Mesendoderm (in vitro differentiated cells): ENCODE results near the gene PCYT1B.

Experiments used
- DNase-seq: peaks from one replicate; pipeline ENCODE4 v3.0.0; 2013
- H2AK5ac ChIP-seq: 2 replicates; pipeline ENCODE4 v1.6.1; 2013; ENCODE audit warnings: low read length, inconsistent platforms
- H2BK120ac ChIP-seq: 2 replicates; pipeline ENCODE4 v1.6.1; 2013; ENCODE audit warnings: low read depth, mild to moderate bottlenecking, low read length, moderate library complexity, mixed read lengths
- H2BK15ac ChIP-seq: replicated peaks from 2 replicates; pipeline ENCODE4 v1.6.1; 2013; ENCODE audit warnings: low read depth, mild to moderate bottlenecking, moderate library complexity
- H2BK5ac ChIP-seq: 2 replicates; pipeline ENCODE4 v1.6.1; 2013; ENCODE audit warnings: low read length, inconsistent platforms
- H3K18ac ChIP-seq: 2 replicates; pipeline ENCODE4 v1.6.1; 2013; ENCODE audit warnings: mild to moderate bottlenecking, low read length, mixed read lengths
- H3K23ac ChIP-seq: one replicate; pipeline ENCODE4 v1.6.1; 2013; ENCODE audit warnings: low read length
- H3K27ac ChIP-seq: 2 replicates; pipeline ENCODE4 v1.5.1; 2013; ENCODE audit warnings: low read depth, mild to moderate bottlenecking, inconsistent platforms, low read length, moderate library complexity
- H3K27me3 ChIP-seq: 2 replicates; pipeline ENCODE4 v1.6.1; 2013; ENCODE audit warnings: low read length, control low read depth, mild to moderate bottlenecking, inconsistent platforms; ENCODE audit not compliant: insufficient read depth, poor library complexity
- H3K36me3 ChIP-seq: 2 replicates; pipeline ENCODE4 v1.6.1; 2013; ENCODE audit warnings: low read length, inconsistent platforms; ENCODE audit not compliant: control insufficient read depth, insufficient read depth
- H3K4ac ChIP-seq: one replicate; pipeline ENCODE4 v1.6.1; 2013; ENCODE audit warnings: low read depth, mild to moderate bottlenecking, low read length, moderate library complexity
- H3K4me1 ChIP-seq: 2 replicates; pipeline ENCODE4 v1.6.1; 2013; ENCODE audit warnings: low read depth, low read length, inconsistent platforms; ENCODE audit not compliant: control insufficient read depth
- H3K4me2 ChIP-seq: 2 replicates; pipeline ENCODE4 v1.6.1; 2013; ENCODE audit warnings: low read length
- H3K4me3 ChIP-seq: 2 replicates; pipeline ENCODE4 v1.5.1; 2013; ENCODE audit warnings: mild to moderate bottlenecking, low read length
- H3K56ac ChIP-seq: one replicate; pipeline ENCODE4 v1.6.1; 2013; ENCODE audit warnings: low read length
- H3K79me1 ChIP-seq: 2 replicates; pipeline ENCODE4 v1.6.1; 2013; ENCODE audit warnings: low read length, inconsistent platforms
- H3K79me2 ChIP-seq: 2 replicates; pipeline ENCODE4 v1.6.1; 2013; ENCODE audit warnings: mild to moderate bottlenecking, low read length; ENCODE audit not compliant: control insufficient read depth, insufficient read depth
- H3K9ac ChIP-seq: 2 replicates; pipeline ENCODE4 v1.6.1; 2013; ENCODE audit warnings: low read length, inconsistent platforms
- H4K5ac ChIP-seq: one replicate; pipeline ENCODE4 v1.6.1; 2013; ENCODE audit warnings: low read length
- H4K8ac ChIP-seq: one replicate; pipeline ENCODE4 v1.6.1; 2013; ENCODE audit warnings: low read depth, mild to moderate bottlenecking, control low read depth, low read length, moderate library complexity
- WGBS: extraction: QIAGEN DNeasy Blood & Tissue Kit; methylation state at CpG from one replicate; pipeline ENCODE4 v1.1.7; 2013; ENCODE audit warnings: low lambda C conversion rate, missing lambda C conversion rate; ENCODE audit not compliant: insufficient coverage; ENCODE audit errors: extremely low coverage; 5-methylcytosine and 5-hydroxymethylcytosine counted together

PCYT1B gene

GRCh38 chrX:24668111-24668510, 21.0 kb upstream of the PCYT1B start:
- no peak overlapping the region for H2BK5ac ChIP-seq
- H4K5ac ChIP-seq: no peak overlapping the region
- no peak overlapping the region for H3K4me2 ChIP-seq
- no peak overlapping the region for H3K56ac ChIP-seq
- H3K23ac ChIP-seq: no peak overlapping the region
- H3K4me3 ChIP-seq: no peak overlapping the region
- no peak overlapping the region for H2AK5ac ChIP-seq
- H3K27ac ChIP-seq: no peak overlapping the region
- no peak overlapping the region for H4K8ac ChIP-seq
- H3K36me3 ChIP-seq: no peaks in the 10 kb centered on the region
- no peaks in the 10 kb centered on the region for H3K27me3 ChIP-seq
- H2BK15ac ChIP-seq: no peak overlapping the region
- H3K9ac ChIP-seq: no peak overlapping the region
- DNase-seq: peak; percentile 75
- no CpG with 5 or more reads among the region's 3 CpGs for WGBS
- H3K79me1 ChIP-seq: no peaks in the 10 kb centered on the region
- H3K18ac ChIP-seq: no peak overlapping the region
- H2BK120ac ChIP-seq: no peak overlapping the region
- H3K4me1 ChIP-seq: no peaks in the 10 kb centered on the region
- H3K4ac ChIP-seq: no peak overlapping the region
- H3K79me2 ChIP-seq: no peaks in the 10 kb centered on the region

DNA sequence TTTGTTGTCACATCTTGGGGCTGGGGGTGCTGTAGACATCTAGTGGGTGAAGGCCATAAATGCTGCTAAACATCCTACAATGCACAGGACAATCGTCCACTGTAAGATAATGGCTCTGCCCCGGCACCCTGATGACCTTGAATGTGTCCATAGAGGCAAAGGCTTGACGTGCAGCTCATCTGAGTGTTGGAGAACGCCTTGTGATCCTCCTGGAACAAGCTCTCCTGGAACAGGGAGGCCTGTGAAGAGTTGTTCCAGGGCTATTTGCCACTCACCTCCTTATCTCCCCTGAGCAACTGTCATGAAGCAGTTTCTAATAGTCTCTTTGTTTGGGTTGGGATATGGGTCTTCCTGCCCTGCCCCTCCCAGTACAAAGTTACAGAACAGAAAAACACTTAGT, 15.2 kb upstream of the PCYT1B start:
- Histone ChIP-seq H3K4me3 (no peak overlapping the region), H3K9ac (no peak overlapping the region), H3K4ac (no peak overlapping the region), H3K27me3 (no peaks in the 10 kb centered on the region), H2BK15ac (no peak overlapping the region), H2BK120ac (no peak overlapping the region), H3K36me3 (no peaks in the 10 kb centered on the region), H3K56ac (no peak overlapping the region), H3K4me2 (no peak overlapping the region), H4K8ac (no peak overlapping the region), H3K79me2 (no peaks in the 10 kb centered on the region), H2BK5ac (no peak overlapping the region), H3K23ac (no peak overlapping the region), H2AK5ac (no peak overlapping the region), H3K79me1 (no peaks in the 10 kb centered on the region), H4K5ac (no peak overlapping the region), H3K4me1 (no peaks in the 10 kb centered on the region), H3K27ac (no peak overlapping the region), H3K18ac (no peak overlapping the region)
- WGBS: no CpG with 5 or more reads among the region's 4 CpGs
- DNase-seq: no peak

DNA sequence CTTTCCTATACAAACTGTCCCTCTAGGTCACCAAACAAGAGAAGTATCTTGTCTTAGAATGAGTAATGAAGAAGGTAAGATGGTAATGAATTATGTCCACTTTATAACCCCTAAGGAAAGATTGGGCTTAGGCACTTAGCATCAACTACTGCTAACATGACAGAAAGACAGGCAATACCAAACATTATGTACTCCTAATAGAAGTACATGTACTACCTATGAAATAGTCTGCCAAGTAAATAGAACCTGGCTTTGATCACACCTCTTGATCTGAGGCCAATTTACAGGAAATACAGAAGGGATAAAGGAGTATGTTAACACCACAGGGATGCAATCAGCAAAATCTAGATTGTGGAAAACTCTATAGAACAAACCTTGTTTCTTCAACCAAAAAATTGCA, 14.1 kb upstream of the PCYT1B start:
- H3K9ac ChIP-seq: no peak overlapping the region
- H3K27me3 ChIP-seq: no peaks in the 10 kb centered on the region
- no peak overlapping the region for H2BK5ac ChIP-seq
- H3K4ac ChIP-seq: no peak overlapping the region
- H3K4me3 ChIP-seq: no peak overlapping the region
- no peak overlapping the region for H4K5ac ChIP-seq
- H3K36me3 ChIP-seq: no peaks in the 10 kb centered on the region
- no peak overlapping the region for H3K18ac ChIP-seq
- no peak overlapping the region for H4K8ac ChIP-seq
- no peak overlapping the region for H3K27ac ChIP-seq
- no peaks in the 10 kb centered on the region for H3K79me1 ChIP-seq
- H3K23ac ChIP-seq: no peak overlapping the region
- H2BK15ac ChIP-seq: no peak overlapping the region
- no peak overlapping the region for H2BK120ac ChIP-seq
- no peak overlapping the region for H3K4me2 ChIP-seq
- no peak for DNase-seq
- H3K79me2 ChIP-seq: no peaks in the 10 kb centered on the region
- no peaks in the 10 kb centered on the region for H3K4me1 ChIP-seq
- no peak overlapping the region for H2AK5ac ChIP-seq
- no peak overlapping the region for H3K56ac ChIP-seq

- H4K8ac ChIP-seq: no peak overlapping the region
- no peak overlapping the region for H3K27ac ChIP-seq
- no peak overlapping the region for H2BK120ac ChIP-seq
- no peak overlapping the region for H3K18ac ChIP-seq
- H3K9ac ChIP-seq: no peak overlapping the region
- no peak overlapping the region for H2BK15ac ChIP-seq
- H3K4me3 ChIP-seq: no peak overlapping the region
- H3K79me2 ChIP-seq: no peaks in the 10 kb centered on the region
- no peak overlapping the region for H3K23ac ChIP-seq
- no peak overlapping the region for H3K56ac ChIP-seq
- no peak overlapping the region for H2BK5ac ChIP-seq
- no peaks in the 10 kb centered on the region for H3K4me1 ChIP-seq
- H3K4ac ChIP-seq: no peak overlapping the region
- no peaks in the 10 kb centered on the region for H3K79me1 ChIP-seq
- no peaks in the 10 kb centered on the region for H3K36me3 ChIP-seq
- WGBS: no CpG with 5 or more reads among the region's 3 CpGs
- H2AK5ac ChIP-seq: no peak overlapping the region
- H4K5ac ChIP-seq: no peak overlapping the region
- no peak overlapping the region for H3K4me2 ChIP-seq
- H3K27me3 ChIP-seq: no peaks in the 10 kb centered on the region
- no peak for DNase-seq
These were observed 12.5 kb upstream of the PCYT1B start for GRCh38 chrX:24659646-24660045.

DNA sequence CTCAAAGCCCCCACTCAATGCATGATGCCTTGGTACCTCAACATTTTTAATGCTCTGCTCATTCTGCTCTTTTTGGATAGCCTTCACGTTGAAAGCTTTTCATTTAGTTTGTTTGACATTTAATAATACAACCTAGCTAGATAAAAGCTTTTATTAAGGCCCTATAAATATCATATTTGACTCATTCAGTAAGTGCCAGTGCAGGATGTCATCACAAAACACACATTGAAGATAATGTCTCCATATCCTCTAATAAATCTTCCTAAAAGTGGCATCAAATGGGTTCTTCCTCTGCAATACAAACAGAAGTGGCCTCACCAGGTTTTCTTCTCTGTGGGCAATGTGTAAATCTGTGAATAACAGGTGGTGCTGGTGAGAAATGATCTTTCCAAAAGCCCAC, 12.0 kb upstream of the PCYT1B start:
- Histone ChIP-seq H2BK5ac (no peak overlapping the region), H2BK15ac (no peak overlapping the region), H3K4me2 (no peak overlapping the region), H4K5ac (no peak overlapping the region), H3K79me2 (no peaks in the 10 kb centered on the region), H3K36me3 (no peaks in the 10 kb centered on the region), H3K79me1 (no peaks in the 10 kb centered on the region), H2AK5ac (no peak overlapping the region), H4K8ac (no peak overlapping the region), H3K9ac (no peak overlapping the region), H3K4me1 (no peaks in the 10 kb centered on the region), H3K4ac (no peak overlapping the region), H3K27me3 (no peaks in the 10 kb centered on the region), H3K23ac (no peak overlapping the region), H3K18ac (no peak overlapping the region), H3K4me3 (no peak overlapping the region), H3K27ac (no peak overlapping the region), H2BK120ac (no peak overlapping the region), H3K56ac (no peak overlapping the region)
- DNase-seq: no peak
- WGBS: no CpG with 5 or more reads among the region's 1 CpG

GRCh38 chrX:24658421-24658820, 11.3 kb upstream of the PCYT1B start:
- Histone ChIP-seq H4K5ac (no peak overlapping the region), H3K4me1 (no peaks in the 10 kb centered on the region), H3K79me1 (no peaks in the 10 kb centered on the region), H2BK120ac (no peak overlapping the region), H3K4ac (no peak overlapping the region), H2BK15ac (no peak overlapping the region), H3K36me3 (no peaks in the 10 kb centered on the region), H3K27ac (no peak overlapping the region), H3K18ac (no peak overlapping the region), H3K4me2 (no peak overlapping the region), H2AK5ac (no peak overlapping the region), H3K79me2 (no peaks in the 10 kb centered on the region), H3K4me3 (no peak overlapping the region), H2BK5ac (no peak overlapping the region), H3K9ac (no peak overlapping the region), H4K8ac (no peak overlapping the region), H3K27me3 (no peaks in the 10 kb centered on the region), H3K56ac (no peak overlapping the region), H3K23ac (no peak overlapping the region)
- DNase-seq: no peak
